ENCODE results near the gene OPRL1.

DNA sequence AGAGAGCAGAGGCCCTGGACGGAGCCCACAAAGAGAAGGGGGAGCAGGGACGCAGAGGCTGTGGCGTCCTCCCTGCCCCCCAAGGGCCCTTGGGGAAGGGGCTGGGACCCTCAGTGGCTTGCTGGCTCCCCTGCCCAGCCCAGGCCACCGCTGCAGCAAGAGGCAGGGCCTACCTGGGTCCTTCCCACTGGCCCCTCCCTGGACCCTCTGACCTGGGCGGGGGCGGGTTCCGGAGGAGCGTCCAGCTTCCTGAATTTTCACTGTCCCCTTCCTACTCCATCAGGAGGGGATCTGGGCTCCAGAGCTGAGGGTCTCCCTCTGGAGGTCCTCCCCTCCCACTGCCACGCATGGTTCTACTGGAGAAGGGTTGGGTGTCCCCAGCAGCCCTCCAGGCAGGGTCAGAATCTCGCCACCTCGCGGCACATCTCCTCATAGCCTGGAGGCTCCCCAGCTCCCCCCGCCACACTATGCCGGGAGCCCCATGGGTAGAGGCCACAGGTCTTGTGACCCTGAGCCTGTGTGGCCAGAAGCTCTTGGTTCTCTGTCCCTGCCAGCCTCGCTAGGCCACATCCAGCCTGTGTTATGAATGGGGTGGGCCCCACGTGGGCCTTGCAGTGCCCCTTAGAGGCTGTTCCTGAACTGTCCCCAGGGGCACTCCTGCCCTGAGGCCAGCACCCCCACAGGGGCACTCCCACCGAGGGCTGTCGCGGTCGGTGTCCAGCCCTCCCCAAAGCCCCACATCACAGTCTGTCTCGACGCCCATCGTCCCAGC is 29.4 kb upstream of the OPRL1 start:
- no peak for TF ChIP-seq TCF12 (IDR thresholded peaks at IDR 0.05; ENCODE audit: low read depth, low read length)
- TF ChIP-seq, protein P1, sequence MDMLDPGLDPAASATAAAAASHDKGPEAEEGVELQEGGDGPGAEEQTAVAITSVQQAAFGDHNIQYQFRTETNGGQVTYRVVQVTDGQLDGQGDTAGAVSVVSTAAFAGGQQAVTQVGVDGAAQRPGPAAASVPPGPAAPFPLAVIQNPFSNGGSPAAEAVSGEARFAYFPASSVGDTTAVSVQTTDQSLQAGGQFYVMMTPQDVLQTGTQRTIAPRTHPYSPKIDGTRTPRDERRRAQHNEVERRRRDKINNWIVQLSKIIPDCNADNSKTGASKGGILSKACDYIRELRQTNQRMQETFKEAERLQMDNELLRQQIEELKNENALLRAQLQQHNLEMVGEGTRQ (IDR thresholded peaks at IDR 0.05; ENCODE audit: low read length), result no peak
- TF ChIP-seq, protein P2, sequence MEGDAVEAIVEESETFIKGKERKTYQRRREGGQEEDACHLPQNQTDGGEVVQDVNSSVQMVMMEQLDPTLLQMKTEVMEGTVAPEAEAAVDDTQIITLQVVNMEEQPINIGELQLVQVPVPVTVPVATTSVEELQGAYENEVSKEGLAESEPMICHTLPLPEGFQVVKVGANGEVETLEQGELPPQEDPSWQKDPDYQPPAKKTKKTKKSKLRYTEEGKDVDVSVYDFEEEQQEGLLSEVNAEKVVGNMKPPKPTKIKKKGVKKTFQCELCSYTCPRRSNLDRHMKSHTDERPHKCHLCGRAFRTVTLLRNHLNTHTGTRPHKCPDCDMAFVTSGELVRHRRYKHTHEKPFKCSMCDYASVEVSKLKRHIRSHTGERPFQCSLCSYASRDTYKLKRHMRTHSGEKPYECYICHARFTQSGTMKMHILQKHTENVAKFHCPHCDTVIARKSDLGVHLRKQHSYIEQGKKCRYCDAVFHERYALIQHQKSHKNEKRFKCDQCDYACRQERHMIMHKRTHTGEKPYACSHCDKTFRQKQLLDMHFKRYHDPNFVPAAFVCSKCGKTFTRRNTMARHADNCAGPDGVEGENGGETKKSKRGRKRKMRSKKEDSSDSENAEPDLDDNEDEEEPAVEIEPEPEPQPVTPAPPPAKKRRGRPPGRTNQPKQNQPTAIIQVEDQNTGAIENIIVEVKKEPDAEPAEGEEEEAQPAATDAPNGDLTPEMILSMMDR (IDR thresholded peaks at IDR 0.05; ENCODE audit: control extremely low read depth in 1 of 3, insufficient read depth in 1 of 3, low read depth in 1 of 3, low read length in 3 of 3), result no peak
- no peak for TF ChIP-seq EZH2 (IDR thresholded peaks at IDR 0.05; ENCODE audit: low read depth, low read length, severe bottlenecking)
- TF ChIP-seq POLR2AphosphoS5 (IDR thresholded peaks at IDR 0.05; ENCODE audit: low read depth, low read length), result no peak
- no peak for TF ChIP-seq CHD1 (IDR thresholded peaks at IDR 0.05; ENCODE audit: low read depth, low read length)
- no peak for TF ChIP-seq SIN3A (conservative IDR thresholded peaks at IDR 0.05 in 1 of 2, IDR thresholded peaks at IDR 0.05 in 1 of 2; ENCODE audit: low read depth in 1 of 2, low read length in 2 of 2)
- TF ChIP-seq GABPA (IDR thresholded peaks at IDR 0.05; ENCODE audit: borderline replicate concordance, insufficient read depth, low read length), result no peak
